Measurements from ENCODE around the gene RPS14.
"Not testable (repeated sequence)": the region's sequence is repeated elsewhere in the genome, so short reads cannot be mapped to it uniquely, and the experiment has no call there.

Gene RPS14

DNA sequence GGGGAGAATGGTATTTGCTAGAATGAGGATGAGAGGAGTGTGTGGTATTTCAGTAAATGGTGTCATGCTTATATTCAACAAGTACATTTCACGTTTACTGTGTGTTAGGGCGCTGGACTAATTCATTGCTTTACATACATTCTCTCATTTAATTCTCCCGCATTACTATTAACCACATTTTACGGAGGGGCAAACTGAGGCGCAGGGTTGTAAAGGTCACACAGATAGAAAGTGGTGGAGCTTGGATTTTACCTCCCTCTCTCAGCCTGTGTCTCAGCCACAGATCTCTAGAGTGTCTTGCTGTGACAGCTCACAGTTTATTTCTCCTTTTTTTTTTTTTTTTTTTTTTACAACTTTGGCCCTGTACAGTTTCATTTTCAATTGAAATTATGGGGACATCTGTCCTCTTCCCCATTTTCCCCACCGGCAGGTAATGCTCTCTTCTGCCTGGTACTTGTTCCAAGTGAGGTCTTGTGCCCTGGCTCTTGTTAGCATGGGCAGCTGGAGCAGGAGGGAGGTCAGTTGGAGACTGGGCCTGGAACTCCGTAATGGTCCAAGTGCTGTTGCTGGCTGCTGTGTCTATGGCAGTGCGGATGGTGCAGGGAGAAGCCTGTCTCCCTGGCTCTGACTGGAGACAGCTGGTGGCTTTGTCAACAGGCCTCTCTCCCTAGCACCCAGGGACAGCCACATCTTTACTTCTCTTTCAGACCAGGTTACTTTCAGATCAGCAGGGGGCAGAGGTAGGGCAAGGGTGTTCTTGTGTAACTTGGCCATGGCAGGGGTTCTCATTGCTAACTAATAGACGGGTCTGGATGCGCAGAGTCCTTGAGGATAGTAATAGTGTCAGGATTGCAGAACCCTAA lies 37.9 kb upstream of the RPS14 start:
- Mint-ChIP-seq H3K27me3 (peaks cover 14% of the 10 kb centered on the region), H3K36me3 (ENCODE audit: low read depth) (no peaks in the 10 kb centered on the region), H3K9me3 (no peaks in the 10 kb centered on the region), H3K4me3 (peak overlapping the region; percentile 67), H3K27ac (peak overlapping the region; percentile 32), H3K4me1 (ENCODE audit: low read depth) (peaks cover 11% of the 10 kb centered on the region)
- DNase-seq, result no peak

GRCh38 chr5:150486402-150487198 lies 37.1 kb upstream of the RPS14 start:
- Mint-ChIP-seq H3K27ac (peak overlapping the region; percentile 32), H3K9me3 (no peaks in the 10 kb centered on the region), H3K27me3 (peaks cover 14% of the 10 kb centered on the region), H3K4me3 (peak overlapping the region; percentile 67), H3K4me1 (ENCODE audit: low read depth) (peaks cover 11% of the 10 kb centered on the region), H3K36me3 (ENCODE audit: low read depth) (no peaks in the 10 kb centered on the region)
- DNase-seq, result no peak

GRCh38 chr5:150485693-150486401 lies 36.3 kb upstream of the RPS14 start:
- peaks cover 11% of the 10 kb centered on the region for H3K4me1 Mint-ChIP-seq (ENCODE audit: low read depth)
- peak overlapping the region; percentile 48 for H3K27ac Mint-ChIP-seq
- no peaks in the 10 kb centered on the region for H3K36me3 Mint-ChIP-seq (ENCODE audit: low read depth)
- H3K9me3 Mint-ChIP-seq, result no peaks in the 10 kb centered on the region
- H3K4me3 Mint-ChIP-seq, result peak overlapping the region; percentile 49
- peak; percentile 75 for DNase-seq
- peaks cover 14% of the 10 kb centered on the region for H3K27me3 Mint-ChIP-seq

DNA sequence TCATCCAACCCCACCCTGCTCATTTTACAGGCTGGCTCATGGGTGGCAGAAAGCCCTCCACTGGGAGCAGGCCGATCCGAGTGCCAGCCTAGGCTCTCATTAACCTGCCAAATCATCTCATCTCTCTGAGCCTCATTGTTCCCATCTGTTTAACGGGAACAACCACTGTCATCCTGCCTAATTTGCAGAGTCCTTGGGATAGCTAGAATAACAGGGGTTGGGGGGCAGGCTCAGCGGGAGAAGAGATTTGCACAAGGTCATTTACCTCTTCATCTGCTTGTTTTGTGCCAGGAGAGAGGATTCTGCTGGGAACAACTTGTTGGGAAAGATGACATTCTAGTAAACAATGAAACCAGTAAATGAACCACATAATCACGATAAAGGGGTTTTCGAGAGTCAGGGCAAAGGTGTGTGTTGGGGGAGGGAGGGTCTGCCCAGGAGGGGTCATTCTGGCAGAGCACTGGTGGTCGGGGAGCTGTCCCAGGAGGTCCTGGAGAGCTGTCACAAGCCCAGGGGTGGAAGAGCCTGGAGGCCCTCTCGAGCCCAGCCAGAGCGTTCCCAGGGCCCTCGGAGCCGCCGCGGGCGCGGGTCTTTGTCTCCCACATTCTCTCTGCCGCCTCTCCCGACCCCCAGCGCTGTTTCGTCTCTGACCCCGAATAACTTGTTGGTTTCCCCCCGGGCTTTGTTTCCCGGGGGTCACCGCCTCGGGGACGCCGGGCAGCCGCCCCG lies 35.6 kb upstream of the RPS14 start:
- peaks cover 11% of the 10 kb centered on the region for H3K4me1 Mint-ChIP-seq (ENCODE audit: low read depth)
- no peaks in the 10 kb centered on the region for H3K9me3 Mint-ChIP-seq
- peak overlapping the region; percentile 49 for H3K4me3 Mint-ChIP-seq
- peak overlapping the region; percentile 48 for H3K27ac Mint-ChIP-seq
- no peaks in the 10 kb centered on the region for H3K36me3 Mint-ChIP-seq (ENCODE audit: low read depth)
- H3K27me3 Mint-ChIP-seq, result peaks cover 14% of the 10 kb centered on the region
- no peak for DNase-seq

DNA sequence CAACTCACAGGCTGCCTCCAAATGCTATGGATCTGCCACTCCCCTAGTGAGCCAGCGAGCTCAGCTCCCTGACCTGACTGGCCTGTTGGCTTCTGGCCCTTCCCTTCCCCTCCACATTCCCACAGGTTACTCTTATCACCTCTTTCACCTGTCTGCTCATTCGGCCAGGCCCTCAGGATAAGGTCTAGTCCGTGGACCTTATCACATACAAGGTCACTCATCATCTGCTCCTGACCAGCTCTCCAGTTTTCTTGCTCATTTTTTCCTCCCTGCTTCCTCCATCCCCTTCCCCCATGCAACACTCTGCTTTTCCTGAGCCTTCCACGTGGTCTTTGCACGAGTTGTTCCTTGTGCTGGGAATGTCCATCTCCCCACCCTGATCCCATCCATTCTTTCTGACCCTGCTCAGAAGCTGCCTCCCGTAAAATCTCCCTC lies 32.5 kb upstream of the RPS14 start:
- no peaks in the 10 kb centered on the region for H3K36me3 Mint-ChIP-seq (ENCODE audit: low read depth)
- H3K4me1 Mint-ChIP-seq (ENCODE audit: low read depth), result peaks cover 3% of the 10 kb centered on the region
- H3K4me3 Mint-ChIP-seq, result no peak overlapping the region
- H3K27me3 Mint-ChIP-seq, result peaks cover 7% of the 10 kb centered on the region
- DNase-seq, result no peak
- H3K27ac Mint-ChIP-seq, result no peak overlapping the region
- no peaks in the 10 kb centered on the region for H3K9me3 Mint-ChIP-seq

DNA sequence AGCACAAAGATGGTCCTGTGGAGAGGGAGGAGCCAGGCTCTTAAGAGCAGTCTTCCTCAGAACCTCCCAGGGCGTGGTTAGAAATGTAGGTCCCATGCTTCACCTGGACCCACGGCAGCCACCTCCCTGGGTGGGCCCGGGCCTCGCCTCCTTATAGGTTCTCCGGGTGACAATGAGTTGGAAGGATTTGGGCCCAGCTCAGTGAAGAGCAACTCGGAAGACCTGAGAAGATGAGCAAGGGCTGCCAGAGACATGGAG lies 32.1 kb upstream of the RPS14 start:
- Mint-ChIP-seq H3K9me3 (no peaks in the 10 kb centered on the region), H3K4me3 (no peak overlapping the region), H3K36me3 (ENCODE audit: low read depth) (no peaks in the 10 kb centered on the region), H3K4me1 (ENCODE audit: low read depth) (peaks cover 2% of the 10 kb centered on the region), H3K27ac (no peak overlapping the region), H3K27me3 (peaks cover 9% of the 10 kb centered on the region)
- no peak for DNase-seq

DNA sequence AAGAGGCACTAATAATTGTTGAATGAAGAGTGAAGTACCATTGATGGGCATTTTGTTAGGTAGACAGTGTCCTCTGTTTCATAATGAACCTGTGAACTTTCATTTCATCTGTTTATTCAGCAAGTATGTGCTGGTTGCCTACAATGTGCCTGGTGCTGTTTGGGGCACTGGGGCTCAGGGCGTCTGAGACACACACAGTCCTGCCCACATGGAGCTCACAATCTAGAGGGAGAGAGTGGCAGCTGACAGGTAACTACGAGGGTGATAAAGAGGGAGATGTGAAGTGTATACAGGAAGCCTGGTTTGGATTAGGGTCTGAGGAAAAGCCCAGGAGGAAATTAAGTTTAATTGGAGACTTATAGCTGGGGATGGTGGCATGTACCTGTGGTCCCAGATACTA lies 29.9 kb upstream of the RPS14 start:
- peaks cover 3% of the 10 kb centered on the region for H3K27me3 Mint-ChIP-seq
- no peaks in the 10 kb centered on the region for H3K4me1 Mint-ChIP-seq (ENCODE audit: low read depth)
- no peak overlapping the region for H3K27ac Mint-ChIP-seq
- no peak for DNase-seq
- H3K9me3 Mint-ChIP-seq, result no peaks in the 10 kb centered on the region
- no peak overlapping the region for H3K4me3 Mint-ChIP-seq
- H3K36me3 Mint-ChIP-seq (ENCODE audit: low read depth), result no peaks in the 10 kb centered on the region

- H3K4me1 Mint-ChIP-seq (ENCODE audit: low read depth); H3K9me3 Mint-ChIP-seq; H3K36me3 Mint-ChIP-seq (ENCODE audit: low read depth); DNase-seq; H3K27me3 Mint-ChIP-seq; H3K27ac Mint-ChIP-seq; H3K4me3 Mint-ChIP-seq: not testable (repeated sequence)
Measured at GRCh38 chr5:150476568-150476967, 27.0 kb upstream of the RPS14 start.

GRCh38 chr5:150473673-150474358 lies 24.3 kb upstream of the RPS14 start:
- Mint-ChIP-seq H3K27me3 (peaks cover 3% of the 10 kb centered on the region), H3K27ac (no peak overlapping the region), H3K4me3 (no peak overlapping the region), H3K9me3 (no peaks in the 10 kb centered on the region), H3K4me1 (ENCODE audit: low read depth) (no peaks in the 10 kb centered on the region), H3K36me3 (ENCODE audit: low read depth) (no peaks in the 10 kb centered on the region)
- no peak for DNase-seq

DNA sequence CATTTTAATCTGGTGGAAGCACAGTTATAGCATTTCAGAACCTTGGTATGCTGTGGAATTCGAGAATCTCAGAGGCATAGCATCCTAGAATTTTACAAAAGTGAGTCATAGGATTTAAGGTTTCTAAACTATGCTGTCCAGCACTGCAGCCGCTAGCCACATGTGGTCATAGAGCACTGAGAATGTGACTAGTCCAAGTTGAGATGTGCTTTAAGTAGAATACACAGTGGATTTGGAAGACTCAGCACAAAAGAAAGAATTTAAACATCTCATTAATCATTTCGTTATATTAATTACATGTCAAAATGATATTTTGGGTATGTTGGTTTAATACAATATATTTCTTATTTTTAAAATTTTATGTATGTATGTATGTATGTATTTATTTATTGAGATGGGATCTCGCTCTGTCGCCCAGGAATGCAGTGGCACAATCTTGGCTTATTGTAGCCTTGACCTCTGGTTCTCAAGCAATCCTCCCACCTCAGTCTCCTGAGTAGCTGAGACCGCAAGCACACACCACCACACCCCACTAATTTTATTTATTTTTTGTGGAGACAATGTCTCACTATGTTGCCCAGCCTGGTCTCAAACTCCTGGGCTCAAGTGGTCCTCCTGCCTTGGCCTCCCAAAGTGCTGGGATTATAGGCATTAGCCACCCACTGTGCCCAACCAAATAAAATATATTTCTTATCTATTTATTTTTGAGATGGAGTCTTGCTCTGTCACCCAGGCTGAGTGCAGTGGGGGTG lies 20.4 kb upstream of the RPS14 start:
- H3K4me3 Mint-ChIP-seq, result no peak overlapping the region
- H3K27ac Mint-ChIP-seq, result no peak overlapping the region
- H3K9me3 Mint-ChIP-seq, result no peaks in the 10 kb centered on the region
- H3K36me3 Mint-ChIP-seq (ENCODE audit: low read depth), result no peaks in the 10 kb centered on the region
- H3K4me1 Mint-ChIP-seq (ENCODE audit: low read depth), result no peaks in the 10 kb centered on the region
- H3K27me3 Mint-ChIP-seq, result no peaks in the 10 kb centered on the region
- DNase-seq, result no peak

DNA sequence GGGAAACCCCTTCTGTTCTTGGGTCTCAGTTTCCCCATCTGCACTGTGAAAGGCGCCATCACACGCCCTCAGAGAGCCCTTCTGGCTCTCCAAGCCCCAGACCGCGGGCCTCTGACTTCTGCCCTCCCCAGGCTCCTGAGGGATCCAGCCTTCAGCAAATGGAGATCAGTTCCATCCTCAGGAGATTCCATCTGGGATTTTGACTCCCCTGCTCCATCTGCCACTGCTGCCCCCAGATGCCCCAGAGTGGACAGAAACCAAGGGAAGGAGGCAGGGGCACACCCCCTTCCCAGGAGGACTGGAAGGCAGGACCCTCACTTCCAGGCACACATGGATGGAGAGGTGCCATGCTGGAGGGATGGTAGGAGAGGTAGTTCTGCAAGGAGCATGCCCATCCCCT lies 18.7 kb upstream of the RPS14 start:
- Mint-ChIP-seq H3K36me3 (ENCODE audit: low read depth) (no peaks in the 10 kb centered on the region), H3K9me3 (no peaks in the 10 kb centered on the region), H3K4me1 (ENCODE audit: low read depth) (no peaks in the 10 kb centered on the region), H3K27ac (no peak overlapping the region), H3K4me3 (no peak overlapping the region), H3K27me3 (no peaks in the 10 kb centered on the region)
- no peak for DNase-seq

- DNase-seq, result no peak
- Mint-ChIP-seq H3K27ac (no peak overlapping the region), H3K4me3 (no peak overlapping the region), H3K4me1 (ENCODE audit: low read depth) (peaks cover 7% of the 10 kb centered on the region), H3K27me3 (no peaks in the 10 kb centered on the region), H3K36me3 (ENCODE audit: low read depth) (no peaks in the 10 kb centered on the region), H3K9me3 (no peaks in the 10 kb centered on the region)
Measured at GRCh38 chr5:150465927-150466326, 16.4 kb upstream of the RPS14 start.

GRCh38 chr5:150464554-150465012 lies 15.0 kb upstream of the RPS14 start:
- no peak overlapping the region for H3K27ac Mint-ChIP-seq
- no peaks in the 10 kb centered on the region for H3K27me3 Mint-ChIP-seq
- peaks cover 13% of the 10 kb centered on the region for H3K4me1 Mint-ChIP-seq (ENCODE audit: low read depth)
- H3K36me3 Mint-ChIP-seq (ENCODE audit: low read depth), result no peaks in the 10 kb centered on the region
- H3K4me3 Mint-ChIP-seq, result no peak overlapping the region
- no peaks in the 10 kb centered on the region for H3K9me3 Mint-ChIP-seq
- no peak for DNase-seq

Measured in activated T-cell treated with anti-CD3 and anti-CD28 coated beads, Interleukin-2, amount 50 U/mL, for 24 hours (primary cell).